ENCODE data around the gene ACSM5. TPM values are rescaled to one million over a fixed set of nuclear protein-coding genes. Genes with fewer than 3 reads are reported as not detected.

Gene ACSM5
- total RNA-seq, 1 donor from 2014 or later: 4.5 TPM

GRCh38 chr16:20401066-20401465, 8.3 kb upstream of the ACSM5 start:
- Histone ChIP-seq H3K4me1 (no peaks in the 10 kb centered on the region), H3K27ac (no peak overlapping the region), H3K36me3 (no peaks in the 10 kb centered on the region), H3K4me3 (no peak overlapping the region), H3K27me3 (no peaks in the 10 kb centered on the region), H3K9me3 (no peaks in the 10 kb centered on the region)
- TF ChIP-seq CTCF (IDR thresholded peaks at IDR 0.05): no peak
- intact Hi-C loops (cut with DNase I): no loop called here
- DNase-seq: no peak
- no peak for ATAC-seq

GRCh38 chr16:20401475-20402016, 7.8 kb upstream of the ACSM5 start:
- DNase-seq (no peak), ATAC-seq (peak; percentile 21)
- H3K27ac ChIP-seq: no peak overlapping the region
- H3K4me3 ChIP-seq: no peak overlapping the region
- TF ChIP-seq CTCF (IDR thresholded peaks at IDR 0.05): no peak
- no peaks in the 10 kb centered on the region for H3K9me3 ChIP-seq
- intact Hi-C loops (cut with DNase I): no loop called here
- no peaks in the 10 kb centered on the region for H3K36me3 ChIP-seq
- no peaks in the 10 kb centered on the region for H3K4me1 ChIP-seq
- H3K27me3 ChIP-seq: no peaks in the 10 kb centered on the region

GRCh38 chr16:20402651-20403050, 6.7 kb upstream of the ACSM5 start:
- Histone ChIP-seq H3K9me3 (no peaks in the 10 kb centered on the region), H3K4me3 (no peak overlapping the region), H3K36me3 (no peaks in the 10 kb centered on the region), H3K4me1 (no peaks in the 10 kb centered on the region), H3K27me3 (no peaks in the 10 kb centered on the region), H3K27ac (no peak overlapping the region)
- DNase-seq: no peak
- peak; percentile 16 for ATAC-seq
- no peak for TF ChIP-seq CTCF (IDR thresholded peaks at IDR 0.05)
- intact Hi-C loops (cut with DNase I): no loop called here

GRCh38 chr16:20404637-20405036, 4.7 kb upstream of the ACSM5 start, which contains the start of gene PDILT:
Gene PDILT, minus strand, starts transcription at chr16:20404737. Its CDS starts 5,437 bp downstream, at chr16:20399300.
- no peak for TF ChIP-seq CTCF (IDR thresholded peaks at IDR 0.05)
- H3K27ac ChIP-seq: no peak within 1 kb of the TSS
- H3K9me3 ChIP-seq: no peaks in the 10 kb centered on the region
- no peaks in the 10 kb centered on the region for H3K36me3 ChIP-seq
- no peak within 1 kb of the TSS for H3K4me3 ChIP-seq
- no peaks in the 10 kb centered on the region for H3K27me3 ChIP-seq
- DNase-seq: no peak
- no peaks in the 10 kb centered on the region for H3K4me1 ChIP-seq
- intact Hi-C loops (cut with DNase I): no loop called here
- no peak for ATAC-seq

GRCh38 chr16:20410121-20410723, 888 bp downstream of the ACSM5 start:
- no peaks in the 10 kb centered on the region for H3K27me3 ChIP-seq
- H3K36me3 ChIP-seq: no peaks in the 10 kb centered on the region
- no peak for TF ChIP-seq CTCF (IDR thresholded peaks at IDR 0.05)
- H3K9me3 ChIP-seq: no peaks in the 10 kb centered on the region
- peak; percentile 53 for ATAC-seq
- H3K4me3 ChIP-seq: no peak overlapping the region
- H3K4me1 ChIP-seq: no peaks in the 10 kb centered on the region
- no peak for DNase-seq
- H3K27ac ChIP-seq: no peak overlapping the region
- intact Hi-C loops (cut with DNase I): no loop called here
